GM12873 (cell line): Measurements from ENCODE around the gene RAD23A.

Experiments used
- TF ChIP-seq, protein P1 (sequence below): IDR thresholded peaks from 2 replicates; pipeline ENCODE4 v1.5.1; 2012; ENCODE audit warnings: low read depth, mild to moderate bottlenecking, moderate library complexity, low read length, control low read depth; ENCODE audit not compliant: insufficient read depth; ENCODE audit errors: missing control alignments

RAD23A gene

DNA sequence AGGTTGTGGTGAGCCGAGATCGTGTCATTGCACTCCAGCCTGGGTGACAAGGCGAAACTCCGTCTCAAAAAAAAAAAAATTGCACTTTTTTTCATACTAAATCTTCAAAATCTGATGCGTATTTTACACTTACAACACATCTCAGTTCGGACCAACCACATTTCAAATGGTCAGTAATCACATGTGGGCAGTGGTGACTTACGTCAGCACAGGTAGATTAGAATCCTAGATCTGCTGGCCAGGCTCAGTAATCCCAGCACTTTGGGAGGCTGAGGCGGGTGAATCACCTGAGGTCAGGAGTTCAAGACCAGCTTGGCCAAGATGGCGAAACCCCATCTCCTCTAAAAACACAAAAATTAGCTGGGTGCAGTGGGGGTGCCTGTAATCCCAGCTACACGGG is 10.6 kb upstream of the RAD23A start:
- TF ChIP-seq, protein P1, sequence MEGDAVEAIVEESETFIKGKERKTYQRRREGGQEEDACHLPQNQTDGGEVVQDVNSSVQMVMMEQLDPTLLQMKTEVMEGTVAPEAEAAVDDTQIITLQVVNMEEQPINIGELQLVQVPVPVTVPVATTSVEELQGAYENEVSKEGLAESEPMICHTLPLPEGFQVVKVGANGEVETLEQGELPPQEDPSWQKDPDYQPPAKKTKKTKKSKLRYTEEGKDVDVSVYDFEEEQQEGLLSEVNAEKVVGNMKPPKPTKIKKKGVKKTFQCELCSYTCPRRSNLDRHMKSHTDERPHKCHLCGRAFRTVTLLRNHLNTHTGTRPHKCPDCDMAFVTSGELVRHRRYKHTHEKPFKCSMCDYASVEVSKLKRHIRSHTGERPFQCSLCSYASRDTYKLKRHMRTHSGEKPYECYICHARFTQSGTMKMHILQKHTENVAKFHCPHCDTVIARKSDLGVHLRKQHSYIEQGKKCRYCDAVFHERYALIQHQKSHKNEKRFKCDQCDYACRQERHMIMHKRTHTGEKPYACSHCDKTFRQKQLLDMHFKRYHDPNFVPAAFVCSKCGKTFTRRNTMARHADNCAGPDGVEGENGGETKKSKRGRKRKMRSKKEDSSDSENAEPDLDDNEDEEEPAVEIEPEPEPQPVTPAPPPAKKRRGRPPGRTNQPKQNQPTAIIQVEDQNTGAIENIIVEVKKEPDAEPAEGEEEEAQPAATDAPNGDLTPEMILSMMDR: no peak

DNA sequence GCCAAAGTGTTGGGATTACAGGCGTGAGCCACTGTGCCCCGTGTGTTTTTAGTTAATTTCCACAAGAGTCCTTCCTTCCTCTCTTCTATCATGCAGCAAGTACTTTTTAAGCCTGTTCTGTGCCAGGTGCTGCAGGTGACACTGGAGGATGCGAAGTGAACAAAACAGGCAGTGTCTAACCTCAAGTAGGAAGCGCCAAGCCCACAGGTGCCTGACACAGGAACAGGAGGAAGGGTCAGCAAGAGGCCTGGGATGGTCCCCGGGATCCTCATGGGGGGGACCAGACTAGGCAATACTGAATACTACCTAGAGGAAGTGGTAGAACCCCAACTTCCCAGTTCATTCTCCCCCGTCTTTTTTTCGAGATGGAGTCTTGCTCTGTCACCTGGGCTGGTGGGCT is 9.1 kb upstream of the RAD23A start:
- TF ChIP-seq, protein P1: no peak

DNA sequence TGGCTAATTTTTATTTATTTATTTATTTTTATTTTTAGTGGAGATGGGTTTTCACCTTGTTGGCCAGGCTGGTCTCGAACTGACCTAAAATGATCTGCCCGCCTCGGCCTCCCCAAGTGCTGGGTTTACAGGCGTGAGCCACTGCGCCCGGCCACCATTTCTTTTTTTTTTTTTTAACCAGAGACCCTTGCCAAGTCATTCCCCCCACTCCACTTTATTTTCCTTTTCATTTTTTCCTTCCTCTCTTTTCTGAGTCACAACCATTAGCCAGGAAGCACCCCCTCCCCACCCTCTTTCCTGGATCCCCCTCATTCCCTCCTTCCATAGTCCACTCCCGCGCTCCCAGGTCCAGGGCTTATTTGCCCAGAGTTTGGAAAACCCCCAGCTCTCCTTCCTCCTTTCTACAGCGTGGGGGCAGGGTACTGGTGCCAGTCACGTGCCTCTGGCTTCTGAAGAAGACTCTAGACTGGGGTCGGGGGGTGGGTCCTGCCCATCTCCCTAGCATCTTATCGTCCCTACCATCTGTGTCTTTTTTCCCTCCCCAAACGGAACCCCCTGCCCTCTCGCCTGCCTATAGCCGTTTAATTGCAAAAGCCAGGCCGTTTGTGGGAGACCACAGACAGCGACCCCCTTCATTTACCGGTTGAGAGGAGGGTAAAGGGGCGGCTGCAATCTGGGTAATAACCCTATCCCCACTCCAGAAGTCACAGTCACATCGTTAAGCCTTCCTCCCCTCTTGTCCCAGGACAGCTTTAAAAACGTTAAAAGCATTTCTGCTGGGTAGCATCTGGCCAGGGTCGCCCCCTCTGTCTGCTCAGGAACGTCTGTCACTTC is 8.4 kb upstream of the RAD23A start:
- TF ChIP-seq, protein P1: no peak

- TF ChIP-seq, protein P1: peak; percentile 10
These were observed 7.5 kb upstream of the RAD23A start, which contains the start of gene CALR for GRCh38 chr19:12937927-12938778. Gene CALR, plus strand, starts transcription at chr19:12938609. Its CDS starts 71 bp downstream, at chr19:12938680.

DNA sequence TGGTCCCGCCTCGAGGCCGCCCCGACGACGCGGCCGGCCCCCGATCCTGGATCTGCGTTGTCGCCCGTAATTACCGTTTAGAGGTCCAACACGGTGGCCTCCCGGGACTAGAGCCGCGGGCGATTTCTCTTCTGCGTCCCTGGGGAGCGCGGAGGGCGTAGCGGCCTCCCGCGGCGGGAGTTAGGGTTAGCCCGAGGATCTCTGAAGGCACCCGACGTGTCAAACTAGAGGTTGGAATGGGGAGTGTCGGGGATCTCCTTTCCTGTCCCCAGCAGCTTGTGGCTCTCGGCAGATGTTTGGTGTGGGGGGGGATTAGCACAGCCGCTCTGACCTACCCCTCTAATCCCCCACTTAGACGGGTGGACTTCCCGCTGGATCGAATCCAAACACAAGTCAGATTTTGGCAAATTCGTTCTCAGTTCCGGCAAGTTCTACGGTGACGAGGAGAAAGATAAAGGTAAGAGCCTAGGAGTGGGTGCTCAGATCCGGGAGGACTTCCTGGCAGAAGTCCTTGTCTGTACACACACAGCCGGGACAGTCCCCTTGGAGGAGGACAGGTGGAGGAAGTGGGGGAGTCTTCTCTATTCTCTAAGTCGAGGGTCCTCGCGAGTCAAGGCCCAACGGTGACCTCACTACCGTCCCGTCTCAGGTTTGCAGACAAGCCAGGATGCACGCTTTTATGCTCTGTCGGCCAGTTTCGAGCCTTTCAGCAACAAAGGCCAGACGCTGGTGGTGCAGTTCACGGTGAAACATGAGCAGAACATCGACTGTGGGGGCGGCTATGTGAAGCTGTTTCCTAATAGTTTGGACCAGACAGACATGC is 6.7 kb upstream of the RAD23A start:
- TF ChIP-seq, protein P1: peak; percentile 10

GRCh38 chr19:12939975-12940423 is 5.7 kb upstream of the RAD23A start:
- TF ChIP-seq, protein P1: no peak
